NCI-H2029 treated with DMSO at 0.1 percent for 48 hours (cell line): ENCODE results near the gene IFNGR1.

Experiments used
- DNase-seq: peaks from one replicate; lab custom pipeline; 2025; lab: John Stamatoyannopoulos, UW

The IFNGR1 gene

DNA sequence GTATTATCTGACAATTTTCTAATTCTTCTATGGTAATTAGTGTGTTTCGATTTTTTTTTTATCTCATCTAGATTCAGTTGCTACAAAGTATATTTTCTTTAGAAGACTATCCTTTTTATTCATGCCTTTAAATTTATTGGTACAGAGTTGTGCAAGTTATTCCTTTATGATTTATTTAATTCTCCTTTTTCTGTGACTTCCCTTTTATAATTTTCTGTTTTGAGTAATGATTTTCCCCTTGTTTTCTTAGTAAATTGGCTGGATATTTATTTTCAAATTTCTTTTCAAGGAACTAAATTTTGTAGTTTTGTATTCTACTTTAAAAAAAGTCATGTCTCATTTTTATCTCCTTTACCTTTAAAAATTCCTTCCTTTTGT lies 43.3 kb downstream of the IFNGR1 start:
- DNase-seq: no peak

- DNase-seq: no peak
These were observed 43.9 kb downstream of the IFNGR1 start for GRCh38 chr6:137175157-137175867.

DNA sequence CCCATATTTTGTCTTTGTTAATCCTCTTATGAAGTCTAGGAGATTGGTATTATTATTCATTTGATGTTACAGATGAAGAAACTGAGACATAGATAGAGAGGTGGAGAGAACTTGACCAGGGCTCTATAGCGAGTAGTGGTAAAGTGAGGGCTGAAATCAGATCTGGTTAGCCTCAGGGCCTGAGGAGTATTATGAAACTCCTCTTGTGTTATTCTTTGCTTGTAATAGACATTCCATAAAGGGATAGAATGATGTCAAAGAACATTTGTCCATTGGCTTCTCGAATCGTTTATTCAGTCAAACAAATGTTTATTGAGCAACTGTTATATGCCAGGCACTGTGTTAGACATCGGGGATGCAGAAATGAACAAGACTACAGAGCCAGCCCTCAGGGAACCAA lies 45.7 kb downstream of the IFNGR1 start, which contains the start of gene IL22RA2:
IL22RA2 (minus strand) TSS at position 144 of the 400 bp plus-strand sequence. CDS start 11,895 bp downstream, outside the sequence.
- no peak for DNase-seq

- no peak for DNase-seq
These were observed 46.3 kb downstream of the IFNGR1 start for GRCh38 chr6:137172734-137173431.

DNA sequence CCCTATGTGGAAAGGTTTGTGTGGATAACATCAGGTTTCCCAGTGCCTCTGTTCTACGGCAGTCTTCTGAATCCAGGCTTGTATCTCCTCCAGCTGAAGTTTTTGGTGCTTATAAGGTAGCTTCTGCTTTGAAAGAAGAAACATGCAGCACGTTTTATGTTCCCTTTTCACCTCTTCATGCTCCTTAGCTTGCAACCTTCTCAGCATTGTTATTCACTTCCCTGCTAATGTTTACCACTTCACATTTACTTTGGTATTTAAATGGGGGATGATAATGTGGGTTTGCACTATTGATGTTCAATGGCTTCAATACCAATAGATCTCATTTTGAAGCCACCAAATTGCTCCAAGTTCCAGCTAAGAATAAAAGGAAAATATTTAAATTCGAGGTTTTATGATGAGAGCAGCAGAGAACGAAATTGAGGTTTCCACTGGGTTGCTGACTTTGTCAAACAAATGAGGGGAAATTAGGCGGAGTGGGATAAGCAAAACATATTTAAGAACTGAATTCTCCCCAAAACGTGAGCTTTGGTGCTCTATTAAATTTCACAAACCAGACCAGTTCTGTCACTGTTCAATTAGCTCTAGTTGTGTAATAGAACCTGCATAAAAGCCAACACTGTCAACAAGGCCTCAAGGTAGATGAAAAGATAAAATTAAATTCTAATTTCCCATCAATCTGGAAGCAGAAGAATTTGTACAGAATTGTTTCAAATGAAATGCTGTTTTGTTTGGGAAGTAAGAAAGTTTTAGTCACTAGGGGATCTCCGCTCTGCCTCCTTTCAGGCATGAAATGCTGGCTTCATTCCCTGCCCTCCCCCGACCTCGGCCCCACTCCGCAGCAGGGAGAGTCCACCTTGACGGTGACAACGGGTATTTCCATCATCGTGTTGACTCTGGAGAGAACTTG lies 47.1 kb downstream of the IFNGR1 start:
- no peak for DNase-seq

DNA sequence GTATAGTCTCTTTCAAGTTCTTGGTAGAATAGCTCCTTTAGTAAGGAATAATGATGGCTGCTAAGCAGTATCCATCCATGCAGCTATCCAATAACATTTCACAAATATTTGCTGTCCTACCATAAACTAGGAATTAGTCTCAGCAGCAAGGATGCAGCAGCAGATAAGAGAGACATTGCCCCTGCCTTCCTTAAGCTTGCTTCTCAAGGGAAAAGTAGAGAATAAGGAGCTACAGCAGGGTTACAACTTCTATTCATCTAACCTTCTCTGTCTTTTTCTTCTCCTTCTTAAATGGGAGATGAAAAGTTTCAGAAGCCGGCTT lies 48.2 kb downstream of the IFNGR1 start:
- DNase-seq: no peak

- DNase-seq: no peak
These were observed 48.7 kb downstream of the IFNGR1 start for GRCh38 chr6:137170266-137171052.

GRCh38 chr6:137167702-137168377 lies 51.3 kb downstream of the IFNGR1 start:
- no peak for DNase-seq

DNA sequence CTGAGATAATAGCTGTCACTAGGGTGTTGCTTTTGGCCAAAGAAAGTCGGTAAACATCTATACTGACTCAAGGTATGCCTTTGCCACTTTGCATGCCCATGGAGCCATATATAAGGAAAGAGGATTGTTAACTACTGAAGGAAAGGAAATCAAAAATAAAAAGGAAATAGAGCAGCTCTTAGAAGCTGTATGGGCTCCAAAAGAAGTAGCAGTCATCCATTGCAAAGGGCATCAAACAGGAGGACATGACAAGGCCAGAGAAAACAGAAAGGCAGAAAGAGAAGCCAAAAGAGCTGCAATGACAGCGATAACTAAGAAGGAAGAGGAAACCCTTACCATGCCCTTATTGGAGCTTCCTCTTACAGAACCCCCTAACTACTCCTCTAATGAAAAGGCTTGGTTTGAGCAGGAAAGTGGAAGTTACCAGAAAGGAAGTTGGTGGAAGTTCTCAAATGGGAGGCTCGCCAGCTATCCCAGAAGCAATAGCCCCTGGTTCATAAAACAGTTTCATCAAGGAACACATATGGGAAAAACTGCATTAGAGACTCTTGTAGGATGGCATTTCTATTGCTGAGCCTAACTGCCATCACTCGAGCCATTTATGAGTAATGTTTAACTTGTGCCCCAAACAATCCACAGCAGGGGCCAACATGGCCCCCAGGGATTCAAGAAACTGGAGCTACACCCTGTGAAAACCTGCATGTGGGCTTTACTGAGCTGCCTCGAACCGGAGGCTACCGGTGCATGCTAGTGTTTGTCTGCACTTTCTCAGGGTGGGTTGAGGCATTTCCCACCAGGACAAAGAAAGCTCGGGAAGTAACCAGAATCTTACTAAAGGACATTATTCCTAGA lies 52.7 kb downstream of the IFNGR1 start:
- DNase-seq: no peak

DNA sequence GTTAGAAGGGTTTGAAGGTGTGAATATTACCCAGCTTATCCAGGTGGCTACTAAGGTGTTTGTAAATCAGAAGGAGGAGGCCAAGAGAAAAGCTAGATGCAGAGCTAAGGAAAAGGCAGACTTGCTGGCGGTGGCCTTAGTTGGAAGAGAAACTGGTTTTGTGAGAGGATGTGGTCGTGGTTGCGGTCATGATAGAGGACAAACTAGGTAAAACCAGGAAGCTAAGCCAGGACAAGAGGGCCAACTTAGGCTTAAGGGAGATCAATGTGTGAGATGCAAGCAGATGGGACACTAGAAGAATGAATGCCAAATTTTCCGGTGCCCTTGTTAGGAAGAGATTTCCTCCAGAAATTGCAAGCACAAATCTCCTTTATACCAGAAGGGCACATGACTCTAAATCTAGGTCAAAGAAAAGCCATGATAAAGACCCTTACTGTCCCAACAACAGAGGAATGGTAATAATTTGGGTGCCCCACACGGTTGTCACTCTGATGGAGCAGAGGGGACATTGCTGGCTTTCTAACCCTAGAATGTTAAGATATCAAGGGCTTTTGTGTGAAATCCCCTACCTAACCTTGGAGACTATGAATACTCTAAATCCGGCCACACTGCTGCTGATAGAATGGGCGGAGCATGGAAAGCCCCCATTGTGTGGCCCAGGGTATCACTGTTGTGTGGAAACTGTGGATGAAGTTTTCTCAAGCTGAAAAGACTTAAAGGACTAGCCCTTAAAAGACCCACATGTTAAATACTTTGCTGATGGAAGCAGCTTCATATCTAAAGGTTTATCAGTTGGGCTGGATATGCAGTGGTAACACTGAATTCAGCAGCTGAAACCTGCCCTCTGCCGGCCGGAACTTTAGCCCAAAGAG lies 53.6 kb downstream of the IFNGR1 start:
- DNase-seq: no peak

- DNase-seq: no peak
These were observed 55.4 kb downstream of the IFNGR1 start for GRCh38 chr6:137163732-137164318.

DNA sequence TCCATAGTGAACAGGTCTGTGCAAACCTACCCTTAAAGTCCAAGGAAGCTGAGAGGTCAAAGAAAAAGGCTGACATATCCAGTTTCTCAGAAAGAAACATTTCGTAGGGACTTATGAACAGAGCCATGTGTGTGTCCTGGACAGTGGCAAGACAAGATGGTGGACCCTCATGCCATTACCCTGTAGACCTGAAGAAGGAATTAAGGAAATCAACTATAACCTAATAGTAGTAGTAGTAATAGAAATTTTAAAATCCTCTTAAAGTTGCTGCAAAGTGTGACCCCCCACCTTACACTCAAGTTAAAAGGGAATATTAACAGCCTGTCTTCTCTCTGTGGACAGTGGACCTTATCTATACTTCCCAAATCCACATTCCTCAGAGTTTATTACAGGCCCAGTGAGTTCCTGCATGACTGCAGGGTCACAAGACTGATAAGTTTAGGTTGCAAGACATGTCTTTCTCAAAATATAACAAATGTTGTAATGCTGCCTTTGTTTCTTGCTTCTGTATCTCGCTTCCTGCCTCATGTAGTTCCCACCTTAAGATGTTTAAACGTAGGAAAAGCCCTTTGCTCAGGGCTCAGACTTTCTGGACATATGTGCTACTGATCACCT lies 56.4 kb downstream of the IFNGR1 start:
- no peak for DNase-seq

DNA sequence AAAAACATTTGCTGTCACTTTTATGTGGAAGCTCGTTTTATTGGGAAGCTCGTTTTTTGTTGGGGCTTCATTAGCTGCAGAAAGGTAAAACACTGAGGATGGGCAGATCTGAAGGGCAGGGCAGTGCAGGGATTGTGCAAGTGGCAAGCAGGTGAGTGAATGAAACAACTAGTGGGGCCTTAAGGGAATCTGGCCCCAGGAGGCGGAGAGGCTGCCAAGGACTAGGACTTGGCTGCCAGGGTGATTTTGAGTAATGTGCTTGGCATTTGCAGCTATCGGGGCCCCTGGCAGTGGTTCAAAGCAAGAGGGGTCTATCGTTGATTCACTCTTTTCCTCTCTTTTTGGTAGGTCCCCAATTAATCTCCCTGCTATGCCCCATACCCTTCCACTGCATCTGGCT lies 57.2 kb downstream of the IFNGR1 start:
- no peak for DNase-seq

DNA sequence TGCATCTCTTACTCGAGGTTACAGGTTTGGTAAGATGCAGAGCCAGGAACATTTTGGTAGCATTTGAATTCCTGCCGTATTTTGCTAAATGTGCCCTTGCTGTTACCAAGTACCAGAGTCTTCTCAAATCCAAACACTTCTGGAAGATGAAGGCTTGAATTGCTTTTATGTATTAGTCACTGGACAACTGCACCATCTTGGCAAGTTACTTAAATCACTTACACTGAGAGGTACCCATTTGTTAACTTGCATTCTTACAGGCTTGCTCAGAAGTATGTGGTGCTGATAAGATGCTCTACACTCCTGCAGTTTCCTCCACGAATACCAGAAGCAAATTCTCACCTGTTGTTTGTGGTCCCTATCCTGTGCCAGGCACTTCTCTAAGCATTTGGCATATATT lies 58.4 kb downstream of the IFNGR1 start:
- no peak for DNase-seq

DNA sequence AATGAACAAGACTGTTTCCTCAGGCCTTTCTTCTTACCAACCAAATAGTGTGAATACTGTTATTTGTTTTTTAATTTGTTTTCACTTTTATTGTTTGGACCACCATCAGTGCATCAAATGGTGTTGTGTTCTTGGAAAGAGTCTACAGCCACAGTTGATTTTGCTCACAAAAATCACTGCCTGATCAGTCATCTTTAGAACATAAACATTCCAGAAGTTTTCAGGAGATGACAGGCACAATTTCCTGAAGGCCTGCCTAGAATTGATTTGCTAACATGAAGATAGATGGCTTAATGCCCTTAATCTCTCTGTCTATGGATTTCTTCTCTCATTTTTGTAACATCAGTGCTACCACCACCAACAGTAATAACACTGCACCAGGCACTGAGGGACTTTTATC lies 59.3 kb downstream of the IFNGR1 start:
- no peak for DNase-seq

DNA sequence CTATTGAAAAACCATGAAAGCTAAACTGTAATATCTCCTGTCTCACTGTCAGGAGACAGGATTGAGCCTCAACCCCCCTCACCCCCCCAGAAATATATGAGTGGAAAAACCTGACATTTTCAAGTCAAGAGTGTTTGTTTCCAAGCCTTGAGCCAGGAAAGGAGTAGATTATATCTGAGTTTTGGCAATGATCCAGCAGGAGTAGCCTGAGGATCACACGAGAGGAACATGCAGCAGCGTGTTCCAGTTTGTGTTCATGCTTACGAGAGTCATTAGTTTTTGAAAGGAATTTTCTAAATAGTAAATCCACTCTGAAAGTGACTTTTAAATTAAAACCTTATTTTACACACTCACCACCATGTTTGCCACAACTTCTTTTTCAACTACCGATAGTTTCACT lies 61.6 kb downstream of the IFNGR1 start:
- no peak for DNase-seq

DNA sequence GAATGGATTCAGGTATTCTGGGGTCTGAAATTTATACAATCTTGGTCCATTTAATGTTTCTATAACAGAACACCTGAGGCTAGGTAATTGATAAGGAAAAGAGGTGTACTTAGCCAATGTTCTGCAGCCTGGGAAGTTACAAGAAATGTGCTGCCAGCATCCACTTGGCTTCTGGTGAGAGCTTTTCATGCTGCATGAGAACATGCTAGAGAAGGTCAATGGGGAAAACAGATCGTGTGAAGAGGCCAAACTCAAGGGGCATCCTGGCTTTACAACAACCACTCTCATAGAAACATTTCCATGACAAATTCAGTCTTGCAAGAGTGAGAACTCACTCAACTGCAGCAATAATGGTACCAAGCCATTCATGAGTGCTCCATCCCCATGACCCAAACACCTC lies 62.5 kb downstream of the IFNGR1 start:
- DNase-seq: no peak

GRCh38 chr6:137155830-137156229 lies 63.4 kb downstream of the IFNGR1 start:
- no peak for DNase-seq

GRCh38 chr6:137150072-137150471 lies 69.1 kb downstream of the IFNGR1 start:
- DNase-seq: no peak
